ENCODE data around the gene PKP4.
"Not testable (repeated sequence)": the region's sequence is repeated elsewhere in the genome, so short reads cannot be mapped to it uniquely, and the experiment has no call there.

The PKP4 gene

GRCh38 chr2:158456309-158457066, at the start of gene PKP4, which contains the start of gene CCDC148:
Gene PKP4, plus strand, starts transcription at chr2:158456952. Its CDS starts 76,233 bp downstream, at chr2:158533185.
Gene CCDC148, minus strand, starts transcription at chr2:158456753. Its CDS starts 314 bp downstream, at chr2:158456439.
- DNase-seq (ENCODE audit: low spot score): peak; percentile 91

- DNase-seq (ENCODE audit: low spot score): no peak
Observed at GRCh38 chr2:158407031-158407430, 49.7 kb upstream of the PKP4 start.

- DNase-seq (ENCODE audit: low spot score): no peak
Observed at GRCh38 chr2:158410132-158410531, 46.6 kb upstream of the PKP4 start.

- no peak for DNase-seq (ENCODE audit: low spot score)
Observed at GRCh38 chr2:158411748-158412147, 45.0 kb upstream of the PKP4 start.

- DNase-seq (ENCODE audit: low spot score): no peak
Observed at GRCh38 chr2:158412206-158412605, 44.5 kb upstream of the PKP4 start.

GRCh38 chr2:158413581-158413980, 43.2 kb upstream of the PKP4 start:
- no peak for DNase-seq (ENCODE audit: low spot score)

GRCh38 chr2:158414538-158414937, 42.2 kb upstream of the PKP4 start:
- no peak for DNase-seq (ENCODE audit: low spot score)

GRCh38 chr2:158432117-158432516, 24.6 kb upstream of the PKP4 start:
- DNase-seq (ENCODE audit: low spot score): no peak

GRCh38 chr2:158433716-158434115, 23.0 kb upstream of the PKP4 start:
- DNase-seq (ENCODE audit: low spot score): not testable (repeated sequence)

GRCh38 chr2:158439062-158439461, 17.7 kb upstream of the PKP4 start:
- not testable (repeated sequence) for DNase-seq (ENCODE audit: low spot score)

- DNase-seq (ENCODE audit: low spot score): no peak
Observed at GRCh38 chr2:158443606-158444005, 13.1 kb upstream of the PKP4 start.

GRCh38 chr2:158457092-158457825, 507 bp downstream of the PKP4 start:
- DNase-seq (ENCODE audit: low spot score): peak; percentile 42

GRCh38 chr2:158457826-158458616, 1.3 kb downstream of the PKP4 start:
- DNase-seq (ENCODE audit: low spot score): peak; percentile 51

- DNase-seq (ENCODE audit: low spot score): no peak
Observed at GRCh38 chr2:158458617-158458920, 1.8 kb downstream of the PKP4 start.

- no peak for DNase-seq (ENCODE audit: low spot score)
Observed at GRCh38 chr2:158459161-158460003, 2.6 kb downstream of the PKP4 start.

GRCh38 chr2:158460632-158461297, 4.0 kb downstream of the PKP4 start:
- DNase-seq (ENCODE audit: low spot score): no peak

- DNase-seq (ENCODE audit: low spot score): no peak
Observed at GRCh38 chr2:158463496-158464095, 6.8 kb downstream of the PKP4 start.

GRCh38 chr2:158464426-158465281, 7.9 kb downstream of the PKP4 start:
- peak; percentile 40 for DNase-seq (ENCODE audit: low spot score)

GRCh38 chr2:158467248-158467647, 10.5 kb downstream of the PKP4 start:
- DNase-seq (ENCODE audit: low spot score): no peak

- DNase-seq (ENCODE audit: low spot score): not testable (repeated sequence)
Observed at GRCh38 chr2:158472829-158473228, 16.1 kb downstream of the PKP4 start.

Data from CD4-positive, alpha-beta T cell treated with Interleukin-2 at 100 ng/mL for 4 hours (primary cell).